ENCODE results near the gene RAF1. TPM values are rescaled to one million over a fixed set of nuclear protein-coding genes. Genes with fewer than 3 reads are reported as not detected.
A peak's percentile ranks its signal among the peaks of the same experiment; 100 is the strongest.
"Not testable (repeated sequence)": the region's sequence is repeated elsewhere in the genome, so short reads cannot be mapped to it uniquely, and the experiment has no call there.

Gene RAF1
- total RNA-seq, 1 donor from 2014 or later: 89.7 TPM

DNA sequence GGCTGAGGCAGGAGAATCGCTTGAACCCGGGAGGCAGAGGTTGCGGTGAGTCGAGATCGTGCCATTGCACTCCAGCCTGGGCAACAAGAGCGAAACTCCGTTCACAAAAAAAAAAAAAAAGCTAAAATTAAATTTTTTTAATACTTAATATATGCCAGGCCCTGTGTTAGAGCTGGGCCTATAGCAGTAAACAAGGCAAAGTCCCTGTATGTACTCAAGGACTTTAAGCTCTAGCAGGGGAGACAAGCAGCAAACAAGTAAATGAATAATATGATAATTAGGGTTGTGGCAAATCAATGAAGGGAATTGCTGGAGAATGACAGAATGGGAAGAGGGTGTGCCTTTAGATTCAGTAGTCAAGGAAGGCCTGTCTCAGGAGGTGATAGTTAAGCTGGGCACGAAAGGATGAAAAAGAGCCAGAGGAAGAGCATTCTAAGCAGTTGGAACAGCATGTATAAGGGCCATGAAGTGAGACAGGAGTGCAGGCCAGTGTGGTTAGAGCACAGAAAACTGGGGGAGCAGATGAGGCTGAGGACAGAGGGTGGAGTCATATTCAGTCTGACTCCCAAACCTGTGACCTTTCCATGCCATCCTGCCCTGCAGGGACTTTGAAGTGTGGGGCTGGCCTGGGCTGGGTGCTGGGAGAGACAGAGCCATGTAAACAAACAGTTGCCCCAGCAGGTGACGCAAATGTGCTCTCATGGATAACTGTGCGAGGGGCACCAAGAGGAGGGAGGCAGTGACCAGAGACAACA lies 6.6 kb upstream of the RAF1 start:
- Mint-ChIP-seq H3K27ac (no peak overlapping the region), H3K4me1 (ENCODE audit: low read depth) (no peaks in the 10 kb centered on the region), H3K27me3 (ENCODE audit: low read depth) (peaks cover 2% of the 10 kb centered on the region), H3K36me3 (ENCODE audit: low read depth) (no peaks in the 10 kb centered on the region), H3K4me3 (ENCODE audit: low read depth) (no peak overlapping the region), H3K9me3 (no peaks in the 10 kb centered on the region)
- no peak for DNase-seq (ENCODE audit: low spot score)
- intact Hi-C loops (cut with micrococcal nuclease): no loop called here

- Mint-ChIP-seq H3K27ac (peak overlapping the region; percentile 98), H3K36me3 (ENCODE audit: low read depth) (peaks cover 10% of the 10 kb centered on the region), H3K27me3 (ENCODE audit: low read depth) (no peaks in the 10 kb centered on the region), H3K4me1 (ENCODE audit: low read depth) (peaks cover 25% of the 10 kb centered on the region), H3K4me3 (ENCODE audit: low read depth) (peak overlapping the region; percentile 95), H3K9me3 (no peaks in the 10 kb centered on the region)
- peak; percentile 24 for DNase-seq (ENCODE audit: low spot score)
- intact Hi-C loops (cut with micrococcal nuclease): loop anchor here (2.0 to 5.0 kb wide), 3 partner anchors 37 to 526 kb away; no protein-coding TSS in a partner anchor
Measured at GRCh38 chr3:12663401-12663935, 449 bp downstream of the RAF1 start.

DNA sequence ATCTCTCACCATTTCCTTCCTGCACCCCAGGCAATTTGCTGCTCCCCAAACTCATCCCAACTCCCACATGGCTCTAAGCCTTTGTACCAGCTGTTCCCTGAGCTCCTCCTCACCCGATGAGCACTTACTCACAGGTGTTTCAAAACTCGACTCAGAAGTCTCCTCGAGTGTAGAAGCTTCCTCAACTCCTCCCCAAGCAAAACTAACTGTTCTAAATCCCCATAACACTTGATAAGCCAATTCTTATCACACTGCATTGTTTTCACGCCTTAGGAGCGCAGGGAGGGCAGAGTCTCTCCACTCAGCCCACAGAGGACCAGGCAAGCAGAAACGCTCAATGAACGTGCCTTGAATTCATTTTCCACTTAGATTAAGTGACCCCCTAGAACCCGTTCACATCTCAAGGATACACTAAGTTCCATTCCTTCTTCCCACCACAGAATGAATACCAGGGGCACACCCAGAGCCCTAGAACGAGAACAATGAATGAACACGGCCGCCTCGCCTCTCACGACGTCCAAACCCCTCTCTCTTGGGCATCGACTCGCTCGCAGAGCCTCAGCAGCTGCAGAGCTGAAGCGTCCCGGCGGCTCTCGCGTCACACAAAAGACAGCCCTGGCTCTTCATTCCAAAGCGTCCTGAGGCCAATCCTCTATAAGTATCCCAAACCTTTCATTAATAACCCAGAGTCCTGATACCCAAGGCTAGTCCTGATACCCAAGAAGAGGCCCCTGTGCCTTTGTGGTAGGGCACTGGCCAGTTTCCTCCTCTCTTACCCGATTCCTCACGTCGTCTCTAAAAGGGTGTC lies 1.1 kb downstream of the RAF1 start:
- Mint-ChIP-seq H3K9me3 (no peaks in the 10 kb centered on the region), H3K36me3 (ENCODE audit: low read depth) (peaks cover 11% of the 10 kb centered on the region), H3K27me3 (ENCODE audit: low read depth) (no peaks in the 10 kb centered on the region), H3K4me1 (ENCODE audit: low read depth) (peaks cover 28% of the 10 kb centered on the region), H3K27ac (peak overlapping the region; percentile 98), H3K4me3 (ENCODE audit: low read depth) (peak overlapping the region; percentile 95)
- DNase-seq (ENCODE audit: low spot score): peak; percentile 24
- intact Hi-C loops (cut with micrococcal nuclease): loop anchor here (2.0 to 5.0 kb wide), 3 partner anchors 36 to 525 kb away; no protein-coding TSS in a partner anchor

- H3K9me3 Mint-ChIP-seq: no peaks in the 10 kb centered on the region
- H3K4me3 Mint-ChIP-seq (ENCODE audit: low read depth): peak overlapping the region; percentile 95
- DNase-seq (ENCODE audit: low spot score): no peak
- no peaks in the 10 kb centered on the region for H3K27me3 Mint-ChIP-seq (ENCODE audit: low read depth)
- H3K36me3 Mint-ChIP-seq (ENCODE audit: low read depth): peaks cover 11% of the 10 kb centered on the region
- peak overlapping the region; percentile 98 for H3K27ac Mint-ChIP-seq
- H3K4me1 Mint-ChIP-seq (ENCODE audit: low read depth): peaks cover 29% of the 10 kb centered on the region
- intact Hi-C loops (cut with micrococcal nuclease): loop anchor here (2.0 to 5.0 kb wide), 3 partner anchors 35 to 525 kb away; no protein-coding TSS in a partner anchor
Measured at GRCh38 chr3:12661926-12662592, 1.9 kb downstream of the RAF1 start.

DNA sequence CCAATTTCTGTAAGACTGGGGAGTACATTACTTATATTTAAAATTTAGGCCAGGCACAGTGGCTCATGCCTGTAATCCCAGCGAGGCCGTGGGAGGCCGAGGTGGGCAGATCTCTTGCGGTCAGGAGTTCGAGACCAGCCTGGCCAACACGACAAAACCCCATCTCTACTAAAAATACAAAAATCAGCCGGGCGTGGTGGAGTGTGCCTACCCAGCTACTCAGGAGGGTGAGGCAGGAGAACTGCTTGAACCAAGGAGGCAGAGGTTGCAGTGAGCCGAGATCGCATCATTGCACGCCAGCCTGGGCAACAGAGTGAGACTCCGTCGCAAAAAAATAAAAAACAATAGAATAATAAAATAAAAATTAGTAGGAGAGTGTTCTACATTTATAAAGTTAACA lies 2.5 kb downstream of the RAF1 start:
- Mint-ChIP-seq H3K4me3 (ENCODE audit: low read depth) (peak overlapping the region; percentile 24), H3K4me1 (ENCODE audit: low read depth) (peaks cover 30% of the 10 kb centered on the region), H3K36me3 (ENCODE audit: low read depth) (peaks cover 13% of the 10 kb centered on the region)
- not testable (repeated sequence) for H3K27ac Mint-ChIP-seq; H3K9me3 Mint-ChIP-seq; DNase-seq (ENCODE audit: low spot score); H3K27me3 Mint-ChIP-seq (ENCODE audit: low read depth)
- intact Hi-C loops (cut with micrococcal nuclease): loop anchor here (5.0 kb wide), 2 partner anchors 49 to 524 kb away; no protein-coding TSS in a partner anchor

- H3K27me3 Mint-ChIP-seq (ENCODE audit: low read depth): no peaks in the 10 kb centered on the region
- peaks cover 40% of the 10 kb centered on the region for H3K4me1 Mint-ChIP-seq (ENCODE audit: low read depth)
Measured at GRCh38 chr3:12660196-12660595, 3.7 kb downstream of the RAF1 start.

GRCh38 chr3:12659316-12660015 lies 4.5 kb downstream of the RAF1 start:
- intact Hi-C loops (cut with micrococcal nuclease): loop anchor here (5.0 kb wide), 2 partner anchors 47 to 522 kb away; no protein-coding TSS in a partner anchor
- Mint-ChIP-seq H3K4me1 (ENCODE audit: low read depth) (peaks cover 37% of the 10 kb centered on the region), H3K27ac (no peak overlapping the region), H3K27me3 (ENCODE audit: low read depth) (no peaks in the 10 kb centered on the region), H3K36me3 (ENCODE audit: low read depth) (peaks cover 24% of the 10 kb centered on the region), H3K4me3 (ENCODE audit: low read depth) (no peak overlapping the region), H3K9me3 (no peaks in the 10 kb centered on the region)
- no peak for DNase-seq (ENCODE audit: low spot score)

More at GRCh38 chr3:12660196-12660595, 3.7 kb downstream of the RAF1 start:
- Mint-ChIP-seq H3K36me3 (ENCODE audit: low read depth) (peaks cover 24% of the 10 kb centered on the region), H3K9me3 (no peaks in the 10 kb centered on the region), H3K27ac (no peak overlapping the region), H3K4me3 (ENCODE audit: low read depth) (no peak overlapping the region)
- intact Hi-C loops (cut with micrococcal nuclease): loop anchor here (5.0 kb wide), 2 partner anchors 48 to 523 kb away; no protein-coding TSS in a partner anchor
- no peak for DNase-seq (ENCODE audit: low spot score)

DNA sequence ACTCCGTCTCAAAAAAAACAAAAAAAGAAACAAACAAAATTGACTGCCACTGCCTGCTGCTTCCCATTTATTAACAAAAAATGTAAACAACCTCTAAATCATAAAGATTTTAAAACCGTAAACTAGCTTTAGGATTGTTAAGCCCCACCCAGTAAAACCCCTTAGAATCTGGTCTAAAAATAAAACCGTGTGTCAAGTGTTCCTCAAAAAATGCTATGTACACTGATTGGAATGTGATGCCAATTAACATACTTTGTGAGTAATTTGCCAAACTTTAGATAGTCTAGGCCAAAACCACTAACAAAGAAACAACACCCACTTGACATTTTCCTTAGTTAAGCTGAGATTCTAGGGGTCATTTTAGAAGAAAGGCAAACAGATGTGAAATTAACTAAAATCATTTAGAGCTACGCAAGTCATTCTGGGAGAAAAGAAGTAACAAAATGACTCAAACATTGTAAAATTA lies 5.3 kb downstream of the RAF1 start:
- DNase-seq (ENCODE audit: low spot score): no peak
- intact Hi-C loops (cut with micrococcal nuclease): no loop called here
- H3K4me1 Mint-ChIP-seq (ENCODE audit: low read depth): peaks cover 37% of the 10 kb centered on the region
- H3K9me3 Mint-ChIP-seq: no peaks in the 10 kb centered on the region
- peaks cover 24% of the 10 kb centered on the region for H3K36me3 Mint-ChIP-seq (ENCODE audit: low read depth)
- no peaks in the 10 kb centered on the region for H3K27me3 Mint-ChIP-seq (ENCODE audit: low read depth)
- peak overlapping the region; percentile 79 for H3K27ac Mint-ChIP-seq
- no peak overlapping the region for H3K4me3 Mint-ChIP-seq (ENCODE audit: low read depth)

GRCh38 chr3:12656850-12657249 lies 7.1 kb downstream of the RAF1 start:
- peaks cover 32% of the 10 kb centered on the region for H3K4me1 Mint-ChIP-seq (ENCODE audit: low read depth)
- intact Hi-C loops (cut with micrococcal nuclease): no loop called here

DNA sequence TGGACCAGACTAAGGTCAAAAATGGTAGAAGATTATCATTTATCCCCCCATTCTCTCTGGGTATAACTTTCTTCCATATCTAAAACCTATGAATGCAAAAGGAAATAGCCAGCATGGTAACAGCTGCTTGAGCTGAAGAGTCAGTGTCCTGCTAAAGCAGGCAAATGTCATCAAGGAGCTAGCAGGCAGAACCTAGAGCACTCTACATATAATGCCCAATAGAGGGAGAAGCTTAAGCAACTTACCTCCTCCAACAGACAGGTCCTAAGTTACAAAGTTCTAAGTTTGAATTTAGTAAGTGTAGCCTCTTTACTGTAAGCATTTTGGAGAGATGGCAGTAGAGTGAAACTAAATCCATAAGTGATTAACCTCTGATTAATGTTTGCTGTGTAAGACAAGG lies 7.7 kb downstream of the RAF1 start:
- H3K9me3 Mint-ChIP-seq: no peaks in the 10 kb centered on the region
- H3K27me3 Mint-ChIP-seq (ENCODE audit: low read depth): no peaks in the 10 kb centered on the region
- H3K4me1 Mint-ChIP-seq (ENCODE audit: low read depth): peaks cover 32% of the 10 kb centered on the region
- H3K36me3 Mint-ChIP-seq (ENCODE audit: low read depth): peaks cover 17% of the 10 kb centered on the region
- DNase-seq (ENCODE audit: low spot score): no peak
- H3K4me3 Mint-ChIP-seq (ENCODE audit: low read depth): no peak overlapping the region
- intact Hi-C loops (cut with micrococcal nuclease): no loop called here
- no peak overlapping the region for H3K27ac Mint-ChIP-seq

More at GRCh38 chr3:12656850-12657249, 7.1 kb downstream of the RAF1 start:
- H3K27ac Mint-ChIP-seq: no peak overlapping the region
- no peak overlapping the region for H3K4me3 Mint-ChIP-seq (ENCODE audit: low read depth)
- H3K9me3 Mint-ChIP-seq: no peaks in the 10 kb centered on the region
- no peak for DNase-seq (ENCODE audit: low spot score)
- no peaks in the 10 kb centered on the region for H3K27me3 Mint-ChIP-seq (ENCODE audit: low read depth)
- peaks cover 17% of the 10 kb centered on the region for H3K36me3 Mint-ChIP-seq (ENCODE audit: low read depth)

- Mint-ChIP-seq H3K27me3 (ENCODE audit: low read depth) (no peaks in the 10 kb centered on the region), H3K9me3 (no peaks in the 10 kb centered on the region), H3K36me3 (ENCODE audit: low read depth) (peaks cover 17% of the 10 kb centered on the region), H3K27ac (no peak overlapping the region), H3K4me3 (ENCODE audit: low read depth) (no peak overlapping the region), H3K4me1 (ENCODE audit: low read depth) (peaks cover 33% of the 10 kb centered on the region)
- DNase-seq (ENCODE audit: low spot score): no peak
- intact Hi-C loops (cut with micrococcal nuclease): no loop called here
Measured at GRCh38 chr3:12655701-12656100, 8.2 kb downstream of the RAF1 start.

GRCh38 chr3:12653747-12654146 lies 10.2 kb downstream of the RAF1 start:
- H3K4me1 Mint-ChIP-seq (ENCODE audit: low read depth): peaks cover 28% of the 10 kb centered on the region
- no peak overlapping the region for H3K4me3 Mint-ChIP-seq (ENCODE audit: low read depth)
- H3K36me3 Mint-ChIP-seq (ENCODE audit: low read depth): peaks cover 16% of the 10 kb centered on the region
- DNase-seq (ENCODE audit: low spot score): no peak
- no peaks in the 10 kb centered on the region for H3K27me3 Mint-ChIP-seq (ENCODE audit: low read depth)
- no peaks in the 10 kb centered on the region for H3K9me3 Mint-ChIP-seq
- no peak overlapping the region for H3K27ac Mint-ChIP-seq
- intact Hi-C loops (cut with micrococcal nuclease): no loop called here

Measured in activated T-helper 2 cell treated with anti-CD3 and anti-CD28 coated beads, Interferon-gamma antibody, Interleukin-2, Interleukin-4, amounts not matched to agents 10 μg/mL and 5 μg/mL and 100 μg/mL, durations not matched to agents 14 hours and 24 hours and 36 hours (primary cell).